Fibroblast of lung (primary cell): ENCODE measurements around the gene CAPSL. TPM values are rescaled to one million over a fixed set of nuclear protein-coding genes. Genes with fewer than 3 reads are reported as not detected.
"Not testable (repeated sequence)": the region's sequence is repeated elsewhere in the genome, so short reads cannot be mapped to it uniquely, and the experiment has no call there.

Experiments used
- DNase-seq, 2 donors: peaks; one replicate each; pipeline versions ENCODE4 v3.0.0 to v3.0.0-alpha.2; 2010; ENCODE audit warnings: low read depth in 2 of 2
- H2AFZ ChIP-seq: 2 replicates; pipeline ENCODE4 v1.5.1; 2012; ENCODE audit warnings: low read length, control low read depth, inconsistent platforms
- H3K27ac ChIP-seq: 2 replicates; pipeline ENCODE4 v1.5.1; 2011; ENCODE audit warnings: low read length, control low read depth; ENCODE audit not compliant: insufficient read depth
- H3K27me3 ChIP-seq: 2 replicates; pipeline ENCODE4 v1.5.1; 2011; ENCODE audit warnings: mild to moderate bottlenecking, low read length; ENCODE audit not compliant: control insufficient read depth, insufficient read depth
- H3K36me3 ChIP-seq: 2 replicates; pipeline ENCODE4 v1.5.1; 2011; ENCODE audit warnings: low read length; ENCODE audit not compliant: control insufficient read depth, insufficient read depth
- H3K4me1 ChIP-seq: 2 replicates; pipeline ENCODE4 v1.5.1; 2011; ENCODE audit warnings: low read length; ENCODE audit not compliant: control insufficient read depth, insufficient read depth; ENCODE audit errors: extremely low read depth
- H3K4me2 ChIP-seq: 2 replicates; pipeline ENCODE4 v1.5.1; 2011; ENCODE audit warnings: low read length, control low read depth; ENCODE audit not compliant: insufficient read depth; ENCODE audit errors: extremely low read depth
- H3K4me3 ChIP-seq, 4 experiments: fragments of 200-600 bp in 1 of 4; sonication (generic) in 1 of 4; replicated peaks in 1 of 4; 2 replicates each; pipeline ENCODE4 v1.5.1; 2011 to 2016; ENCODE audit warnings: low read length in 4 of 4, low read depth in 3 of 4, mild to moderate bottlenecking in 3 of 4, control low read depth in 2 of 4, inconsistent platforms in 1 of 4, mixed read lengths in 1 of 4; ENCODE audit not compliant: insufficient read depth in 1 of 4; ENCODE audit errors: control extremely low read depth in 1 of 4
- H3K79me2 ChIP-seq: 2 replicates; pipeline ENCODE4 v1.5.1; 2012; ENCODE audit warnings: mild to moderate bottlenecking, low read length, inconsistent platforms; ENCODE audit not compliant: control insufficient read depth, insufficient read depth
- H3K9ac ChIP-seq: 2 replicates; pipeline ENCODE4 v1.5.1; 2011; ENCODE audit warnings: mild to moderate bottlenecking, low read length, control low read depth; ENCODE audit not compliant: insufficient read depth
- H3K9me3 ChIP-seq: 2 replicates; pipeline ENCODE4 v1.5.1; 2012; ENCODE audit warnings: low read depth, low read length; ENCODE audit not compliant: control insufficient read depth, insufficient read depth
- H4K20me1 ChIP-seq: 2 replicates; pipeline ENCODE4 v1.5.1; 2011; ENCODE audit warnings: low read length; ENCODE audit not compliant: control insufficient read depth, insufficient read depth; ENCODE audit errors: extremely low read depth
- CTCF ChIP-seq, 2 donors: IDR thresholded peaks in 1 of 2; conservative IDR thresholded peaks in 1 of 2; 1 replicate in 1 of 2; 2 replicates in 1 of 2; pipeline ENCODE4 v1.5.1; 2011 to 2012; ENCODE audit warnings: low read length in 2 of 2, control low read depth in 1 of 2, inconsistent platforms in 1 of 2, low read depth in 1 of 2, mild to moderate bottlenecking in 1 of 2
- EZH2 ChIP-seq: IDR thresholded peaks from 2 replicates; pipeline ENCODE4 v1.5.1; 2012; ENCODE audit warnings: low read length, control low read depth, mild to moderate bottlenecking; ENCODE audit errors: missing control alignments
- polyA plus RNA-seq, 2 donors: library from polyadenylated mRNA; depleted of rRNA in 1 of 2; stranded (reverse) in 1 of 2; unstranded in 1 of 2; fragments of >200 nt; gene quantifications; 2 replicates each; pipeline ENCODE4 v1.2.1, GENCODE V29; 2011 to 2012; ENCODE audit warnings: missing spikeins in 1 of 2
- total RNA-seq: library from RNA; depleted of rRNA; stranded (reverse); fragments of >200 nt; gene quantifications from 2 replicates; pipeline ENCODE4 v1.2.1, GENCODE V29; 2014

Gene CAPSL
- total and polyA plus RNA-seq, 2 donors (not counting 1 experiment from before 2014, with no cell fraction given), result 0.33 to 0.96 TPM

- DNase-seq, result peak; percentile 81 to 92
- H3K36me3 ChIP-seq, result peaks cover 2% of the 10 kb centered on the region
- no peaks in the 10 kb centered on the region for H3K27me3 ChIP-seq
- peak overlapping the region in 3 of 4 experiments; percentile 29 to 58 (median 45) for H3K4me3 ChIP-seq
- H3K79me2 ChIP-seq, result peaks cover 15% of the 10 kb centered on the region
- H3K4me1 ChIP-seq, result peaks cover 14% of the 10 kb centered on the region
- H3K27ac ChIP-seq, result peak overlapping the region; percentile 61
- H2AFZ ChIP-seq, result no peak overlapping the region
- H3K4me2 ChIP-seq, result peak overlapping the region; percentile 83
- TF ChIP-seq EZH2 (no peak), CTCF (conservative IDR thresholded peaks at IDR 0.05 in 1 of 2, IDR thresholded peaks at IDR 0.05 in 1 of 2; ENCODE audit: low read depth in 1 of 2, low read length in 2 of 2) (no peak)
- peak overlapping the region; percentile 0 for H3K9ac ChIP-seq
- no peaks in the 10 kb centered on the region for H4K20me1 ChIP-seq
- H3K9me3 ChIP-seq, result no peaks in the 10 kb centered on the region
These were observed 80.7 kb downstream of the CAPSL start for GRCh38 chr5:35857606-35858205.

- H3K4me2 ChIP-seq, result peak within 1 kb of the TSS; percentile 55
- DNase-seq, result peak; percentile 58 to 75
- H3K9me3 ChIP-seq, result no peaks in the 10 kb centered on the region
- peaks cover 15% of the 10 kb centered on the region for H3K79me2 ChIP-seq
- peaks cover 18% of the 10 kb centered on the region for H3K4me1 ChIP-seq
- no peaks in the 10 kb centered on the region for H3K27me3 ChIP-seq
- TF ChIP-seq CTCF (conservative IDR thresholded peaks at IDR 0.05 in 1 of 2, IDR thresholded peaks at IDR 0.05 in 1 of 2; ENCODE audit: low read depth in 1 of 2, low read length in 2 of 2), result no peak
- no peak for TF ChIP-seq EZH2
- peak within 1 kb of the TSS; percentile 61 for H3K27ac ChIP-seq
- H4K20me1 ChIP-seq, result no peaks in the 10 kb centered on the region
- H2AFZ ChIP-seq, result peak within 1 kb of the TSS; percentile 8
- no peaks in the 10 kb centered on the region for H3K36me3 ChIP-seq
- H3K4me3 ChIP-seq, result peak within 1 kb of the TSS in 3 of 4 experiments; percentile 29 to 58 (median 45)
- H3K9ac ChIP-seq, result peak within 1 kb of the TSS; percentile 26
These were observed 81.6 kb downstream of the CAPSL start, which contains the start of gene IL7R for GRCh38 chr5:35856765-35857351. TSS of gene IL7R (plus strand) at chr5:35856891. CDS start at chr5:35856978, 87 bp downstream.

GRCh38 chr5:35856186-35856764, 82.1 kb downstream of the CAPSL start:
- H3K27ac ChIP-seq, result peak overlapping the region; percentile 61
- peaks cover 18% of the 10 kb centered on the region for H3K4me1 ChIP-seq
- peak overlapping the region; percentile 8 for H2AFZ ChIP-seq
- peak overlapping the region in 2 of 4 experiments; percentile 45 to 58 for H3K4me3 ChIP-seq
- H3K9ac ChIP-seq, DNase-seq, H3K27me3 ChIP-seq, H4K20me1 ChIP-seq, H3K36me3 ChIP-seq, H3K9me3 ChIP-seq: not testable (repeated sequence)
- peaks cover 15% of the 10 kb centered on the region for H3K79me2 ChIP-seq
- peak overlapping the region; percentile 55 for H3K4me2 ChIP-seq
